ENCODE data around the gene GLRX5. TPM values are rescaled to one million over a fixed set of nuclear protein-coding genes. Genes with fewer than 3 reads are reported as not detected.

Gene GLRX5
- total RNA-seq, 1 experiment from 2014 or later: 72.8 TPM

DNA sequence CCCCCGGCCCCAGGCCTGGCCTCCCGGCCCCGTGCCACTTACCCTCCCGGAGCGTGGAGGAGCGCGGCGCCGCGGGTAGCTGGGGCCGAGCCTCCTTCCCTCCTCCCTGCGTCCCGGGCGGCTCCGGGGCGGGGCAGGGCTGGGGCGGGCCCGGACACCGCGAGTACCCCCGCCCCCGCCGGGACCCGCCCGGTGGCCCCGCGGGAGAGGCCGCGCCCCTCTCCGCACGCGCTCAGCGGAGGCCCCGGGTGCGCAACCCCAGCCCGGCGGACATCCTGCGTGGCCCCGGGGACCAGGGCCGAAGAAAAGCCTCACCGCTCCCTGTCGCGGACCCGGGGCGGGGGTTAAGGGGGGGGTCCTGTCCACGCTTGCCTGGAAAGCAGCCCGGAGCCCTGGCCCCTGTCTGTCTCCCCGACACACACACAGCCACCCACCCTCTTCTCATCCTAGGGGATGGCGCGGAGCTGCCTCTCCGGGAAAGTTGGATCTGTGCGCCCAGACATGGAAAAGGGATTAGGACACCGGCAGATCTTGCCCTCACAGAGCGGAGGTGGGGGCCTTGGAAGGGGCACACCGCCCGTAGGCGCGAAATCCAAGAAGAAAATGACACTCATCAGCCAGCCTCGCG, 18.2 kb upstream of the GLRX5 start, which contains the start of gene SYNE3:
Gene SYNE3 (minus strand): TSS at position 97 of the 628 bp plus-strand sequence. CDS start 40,829 bp downstream, outside the sequence.
- Mint-ChIP-seq H3K27me3 (ENCODE audit: low read depth) (peaks cover 39% of the 10 kb centered on the region), H3K36me3 (no peaks in the 10 kb centered on the region), H3K9me3 (no peaks in the 10 kb centered on the region), H3K4me1 (peaks cover 13% of the 10 kb centered on the region), H3K27ac (no peak within 1 kb of the TSS), H3K4me3 (peak within 1 kb of the TSS; percentile 68)
- ATAC-seq (peak; percentile 56), DNase-seq (ENCODE audit: low spot score) (peak; percentile 32)
- CTCF ChIA-PET: interaction anchor here (0.5 to 4.9 kb wide), 14 partner anchors 9 to 277 kb away, joined by 3 to 30 read pairs (median 5); no protein-coding TSS in a partner anchor
- POLR2A ChIA-PET: interaction anchor here (1.6 kb wide), 1 partner anchor 18 kb away, joined by 4 read pairs; no protein-coding TSS in a partner anchor
- TF ChIP-seq, protein P1, sequence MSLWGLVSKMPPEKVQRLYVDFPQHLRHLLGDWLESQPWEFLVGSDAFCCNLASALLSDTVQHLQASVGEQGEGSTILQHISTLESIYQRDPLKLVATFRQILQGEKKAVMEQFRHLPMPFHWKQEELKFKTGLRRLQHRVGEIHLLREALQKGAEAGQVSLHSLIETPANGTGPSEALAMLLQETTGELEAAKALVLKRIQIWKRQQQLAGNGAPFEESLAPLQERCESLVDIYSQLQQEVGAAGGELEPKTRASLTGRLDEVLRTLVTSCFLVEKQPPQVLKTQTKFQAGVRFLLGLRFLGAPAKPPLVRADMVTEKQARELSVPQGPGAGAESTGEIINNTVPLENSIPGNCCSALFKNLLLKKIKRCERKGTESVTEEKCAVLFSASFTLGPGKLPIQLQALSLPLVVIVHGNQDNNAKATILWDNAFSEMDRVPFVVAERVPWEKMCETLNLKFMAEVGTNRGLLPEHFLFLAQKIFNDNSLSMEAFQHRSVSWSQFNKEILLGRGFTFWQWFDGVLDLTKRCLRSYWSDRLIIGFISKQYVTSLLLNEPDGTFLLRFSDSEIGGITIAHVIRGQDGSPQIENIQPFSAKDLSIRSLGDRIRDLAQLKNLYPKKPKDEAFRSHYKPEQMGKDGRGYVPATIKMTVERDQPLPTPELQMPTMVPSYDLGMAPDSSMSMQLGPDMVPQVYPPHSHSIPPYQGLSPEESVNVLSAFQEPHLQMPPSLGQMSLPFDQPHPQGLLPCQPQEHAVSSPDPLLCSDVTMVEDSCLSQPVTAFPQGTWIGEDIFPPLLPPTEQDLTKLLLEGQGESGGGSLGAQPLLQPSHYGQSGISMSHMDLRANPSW (CRISPR knock-in tag; conservative IDR thresholded peaks at IDR 0.05; ENCODE audit: low read depth): no peak
- TF ChIP-seq, protein P2, sequence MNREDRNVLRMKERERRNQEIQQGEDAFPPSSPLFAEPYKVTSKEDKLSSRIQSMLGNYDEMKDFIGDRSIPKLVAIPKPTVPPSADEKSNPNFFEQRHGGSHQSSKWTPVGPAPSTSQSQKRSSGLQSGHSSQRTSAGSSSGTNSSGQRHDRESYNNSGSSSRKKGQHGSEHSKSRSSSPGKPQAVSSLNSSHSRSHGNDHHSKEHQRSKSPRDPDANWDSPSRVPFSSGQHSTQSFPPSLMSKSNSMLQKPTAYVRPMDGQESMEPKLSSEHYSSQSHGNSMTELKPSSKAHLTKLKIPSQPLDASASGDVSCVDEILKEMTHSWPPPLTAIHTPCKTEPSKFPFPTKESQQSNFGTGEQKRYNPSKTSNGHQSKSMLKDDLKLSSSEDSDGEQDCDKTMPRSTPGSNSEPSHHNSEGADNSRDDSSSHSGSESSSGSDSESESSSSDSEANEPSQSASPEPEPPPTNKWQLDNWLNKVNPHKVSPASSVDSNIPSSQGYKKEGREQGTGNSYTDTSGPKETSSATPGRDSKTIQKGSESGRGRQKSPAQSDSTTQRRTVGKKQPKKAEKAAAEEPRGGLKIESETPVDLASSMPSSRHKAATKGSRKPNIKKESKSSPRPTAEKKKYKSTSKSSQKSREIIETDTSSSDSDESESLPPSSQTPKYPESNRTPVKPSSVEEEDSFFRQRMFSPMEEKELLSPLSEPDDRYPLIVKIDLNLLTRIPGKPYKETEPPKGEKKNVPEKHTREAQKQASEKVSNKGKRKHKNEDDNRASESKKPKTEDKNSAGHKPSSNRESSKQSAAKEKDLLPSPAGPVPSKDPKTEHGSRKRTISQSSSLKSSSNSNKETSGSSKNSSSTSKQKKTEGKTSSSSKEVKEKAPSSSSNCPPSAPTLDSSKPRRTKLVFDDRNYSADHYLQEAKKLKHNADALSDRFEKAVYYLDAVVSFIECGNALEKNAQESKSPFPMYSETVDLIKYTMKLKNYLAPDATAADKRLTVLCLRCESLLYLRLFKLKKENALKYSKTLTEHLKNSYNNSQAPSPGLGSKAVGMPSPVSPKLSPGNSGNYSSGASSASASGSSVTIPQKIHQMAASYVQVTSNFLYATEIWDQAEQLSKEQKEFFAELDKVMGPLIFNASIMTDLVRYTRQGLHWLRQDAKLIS (CRISPR knock-in tag; IDR thresholded peaks at IDR 0.05; ENCODE audit: borderline replicate concordance): no peak
- TF ChIP-seq, protein P3, sequence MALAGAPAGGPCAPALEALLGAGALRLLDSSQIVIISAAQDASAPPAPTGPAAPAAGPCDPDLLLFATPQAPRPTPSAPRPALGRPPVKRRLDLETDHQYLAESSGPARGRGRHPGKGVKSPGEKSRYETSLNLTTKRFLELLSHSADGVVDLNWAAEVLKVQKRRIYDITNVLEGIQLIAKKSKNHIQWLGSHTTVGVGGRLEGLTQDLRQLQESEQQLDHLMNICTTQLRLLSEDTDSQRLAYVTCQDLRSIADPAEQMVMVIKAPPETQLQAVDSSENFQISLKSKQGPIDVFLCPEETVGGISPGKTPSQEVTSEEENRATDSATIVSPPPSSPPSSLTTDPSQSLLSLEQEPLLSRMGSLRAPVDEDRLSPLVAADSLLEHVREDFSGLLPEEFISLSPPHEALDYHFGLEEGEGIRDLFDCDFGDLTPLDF (CRISPR knock-in tag; IDR thresholded peaks at IDR 0.05): no peak
- TF ChIP-seq, protein P4, sequence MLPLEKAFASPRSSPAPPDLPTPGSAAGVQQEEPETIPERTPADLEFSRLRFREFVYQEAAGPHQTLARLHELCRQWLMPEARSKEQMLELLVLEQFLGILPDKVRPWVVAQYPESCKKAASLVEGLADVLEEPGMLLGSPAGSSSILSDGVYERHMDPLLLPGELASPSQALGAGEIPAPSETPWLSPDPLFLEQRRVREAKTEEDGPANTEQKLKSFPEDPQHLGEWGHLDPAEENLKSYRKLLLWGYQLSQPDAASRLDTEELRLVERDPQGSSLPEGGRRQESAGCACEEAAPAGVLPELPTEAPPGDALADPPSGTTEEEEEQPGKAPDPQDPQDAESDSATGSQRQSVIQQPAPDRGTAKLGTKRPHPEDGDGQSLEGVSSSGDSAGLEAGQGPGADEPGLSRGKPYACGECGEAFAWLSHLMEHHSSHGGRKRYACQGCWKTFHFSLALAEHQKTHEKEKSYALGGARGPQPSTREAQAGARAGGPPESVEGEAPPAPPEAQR (CRISPR knock-in tag; IDR thresholded peaks at IDR 0.05): no peak
- TF ChIP-seq, protein P5, sequence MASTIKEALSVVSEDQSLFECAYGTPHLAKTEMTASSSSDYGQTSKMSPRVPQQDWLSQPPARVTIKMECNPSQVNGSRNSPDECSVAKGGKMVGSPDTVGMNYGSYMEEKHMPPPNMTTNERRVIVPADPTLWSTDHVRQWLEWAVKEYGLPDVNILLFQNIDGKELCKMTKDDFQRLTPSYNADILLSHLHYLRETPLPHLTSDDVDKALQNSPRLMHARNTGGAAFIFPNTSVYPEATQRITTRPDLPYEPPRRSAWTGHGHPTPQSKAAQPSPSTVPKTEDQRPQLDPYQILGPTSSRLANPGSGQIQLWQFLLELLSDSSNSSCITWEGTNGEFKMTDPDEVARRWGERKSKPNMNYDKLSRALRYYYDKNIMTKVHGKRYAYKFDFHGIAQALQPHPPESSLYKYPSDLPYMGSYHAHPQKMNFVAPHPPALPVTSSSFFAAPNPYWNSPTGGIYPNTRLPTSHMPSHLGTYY (CRISPR knock-in tag; IDR thresholded peaks at IDR 0.05): no peak
- TF ChIP-seq NR2C2 (CRISPR knock-in tag; IDR thresholded peaks at IDR 0.05): no peak
- no peak for TF ChIP-seq CREB1 (CRISPR knock-in tag; IDR thresholded peaks at IDR 0.05)
- TF ChIP-seq, protein P6, sequence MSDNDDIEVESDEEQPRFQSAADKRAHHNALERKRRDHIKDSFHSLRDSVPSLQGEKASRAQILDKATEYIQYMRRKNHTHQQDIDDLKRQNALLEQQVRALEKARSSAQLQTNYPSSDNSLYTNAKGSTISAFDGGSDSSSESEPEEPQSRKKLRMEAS (CRISPR knock-in tag; IDR thresholded peaks at IDR 0.05): no peak

DNA sequence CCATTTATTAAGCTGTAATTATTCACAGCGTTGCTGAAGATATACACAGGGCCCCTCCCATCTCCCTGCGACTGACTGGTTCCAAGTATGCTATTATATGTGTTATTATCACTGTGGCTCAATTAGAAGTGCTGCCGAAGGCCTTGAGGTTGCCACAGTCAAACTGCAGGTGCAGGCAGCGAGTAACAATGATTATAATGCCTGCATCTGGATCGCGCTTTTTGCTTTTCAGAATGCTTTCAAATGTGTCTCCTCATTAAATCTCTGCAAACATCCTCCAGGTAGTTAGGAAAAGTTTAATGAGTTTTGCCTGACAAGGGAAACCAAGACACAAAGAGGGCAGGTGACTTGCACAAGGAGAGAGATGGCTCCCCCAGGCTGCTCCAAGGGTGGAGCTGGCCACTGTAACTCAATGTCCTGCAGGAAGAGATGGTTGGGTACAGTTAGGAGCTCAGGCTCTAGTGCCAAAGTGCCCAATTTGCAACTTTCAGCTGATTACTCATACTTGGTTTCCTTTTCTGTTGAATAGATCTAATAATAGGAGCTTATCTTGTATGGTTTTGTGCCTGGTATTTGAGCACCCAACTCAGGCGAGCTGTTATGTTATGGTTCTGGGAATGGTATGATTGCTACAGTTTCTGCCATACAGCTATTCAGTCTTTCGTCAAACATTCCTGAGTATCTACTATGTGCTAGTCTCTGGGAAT, 16.7 kb upstream of the GLRX5 start:
- H3K9me3 Mint-ChIP-seq: no peaks in the 10 kb centered on the region
- H3K27me3 Mint-ChIP-seq (ENCODE audit: low read depth): peaks cover 39% of the 10 kb centered on the region
- H3K36me3 Mint-ChIP-seq: no peaks in the 10 kb centered on the region
- no peak for DNase-seq (ENCODE audit: low spot score)
- peak overlapping the region; percentile 61; the same call in 1 of the 2 replicates for H3K4me3 Mint-ChIP-seq
- no peak for ATAC-seq
- no peak overlapping the region for H3K27ac Mint-ChIP-seq
- ChIA-PET POLR2A (no interaction called here), CTCF (interaction anchor here (1.1 kb wide), 1 partner anchor 66 kb away, joined by 4 read pairs; no protein-coding TSS in a partner anchor)
- peaks cover 13% of the 10 kb centered on the region for H3K4me1 Mint-ChIP-seq
- TF ChIP-seq FOXK1 (CRISPR knock-in tag; IDR thresholded peaks at IDR 0.05): no peak
- no peak for TF ChIP-seq SMAD3 (CRISPR knock-in tag; IDR thresholded peaks at IDR 0.05; ENCODE audit: borderline replicate concordance)
- TF ChIP-seq NFYB (CRISPR knock-in tag; conservative IDR thresholded peaks at IDR 0.05; ENCODE audit: low read depth): no peak
- TF ChIP-seq CREM (CRISPR knock-in tag; IDR thresholded peaks at IDR 0.05): no peak
- TF ChIP-seq TCF7 (CRISPR knock-in tag; IDR thresholded peaks at IDR 0.05; ENCODE audit: low read depth): no peak

All from WTC11 (cell line).